GM21515 (cell line): ENCODE measurements around the gene BSCL2.
"Not testable (repeated sequence)": the region's sequence is repeated elsewhere in the genome, so short reads cannot be mapped to it uniquely, and the experiment has no call there.

Source experiments
- ATAC-seq: cut with Tn5 transposase; IDR thresholded peaks from one replicate; pipeline ENCODE4 v1.9.1; 2021; ENCODE audit not compliant: unreplicated experiment

BSCL2 gene

DNA sequence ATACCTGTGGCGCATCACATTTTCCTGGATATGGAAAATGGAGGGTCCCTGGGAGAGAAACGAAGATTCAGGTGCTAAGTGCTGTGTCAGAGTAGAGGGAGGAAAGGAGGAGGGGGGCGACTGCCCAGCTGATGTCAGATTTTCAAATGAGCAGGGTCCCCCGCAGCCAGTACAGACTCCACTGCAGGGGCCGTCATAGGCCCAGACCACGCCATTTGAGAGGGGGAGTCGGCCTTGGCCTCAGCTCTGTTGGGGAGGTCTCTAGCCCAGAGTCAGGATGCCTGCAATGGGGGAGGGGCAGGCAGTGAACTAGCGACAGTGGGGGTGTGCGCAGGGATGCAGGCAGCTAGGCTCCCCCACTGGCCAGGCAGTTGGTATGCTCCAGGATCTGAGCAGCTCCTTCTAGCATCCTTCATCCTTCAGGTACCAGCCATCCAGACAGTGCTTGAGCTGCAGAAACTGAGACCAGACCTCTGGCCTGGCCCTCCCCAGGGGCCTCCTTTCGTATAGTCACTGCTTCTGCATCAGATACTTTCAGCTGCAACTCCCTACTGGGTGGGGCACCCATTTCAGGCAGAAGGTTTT, at the start of gene BSCL2, which contains the start of gene GNG3:
Gene BSCL2, minus strand, starts transcription at position 148 of the 585 bp plus-strand sequence. CDS start 229 bp downstream, outside the sequence.
Gene GNG3, plus strand, starts transcription at position 400 of the 585 bp plus-strand sequence. CDS start 620 bp downstream, outside the sequence.
- no peak for ATAC-seq

DNA sequence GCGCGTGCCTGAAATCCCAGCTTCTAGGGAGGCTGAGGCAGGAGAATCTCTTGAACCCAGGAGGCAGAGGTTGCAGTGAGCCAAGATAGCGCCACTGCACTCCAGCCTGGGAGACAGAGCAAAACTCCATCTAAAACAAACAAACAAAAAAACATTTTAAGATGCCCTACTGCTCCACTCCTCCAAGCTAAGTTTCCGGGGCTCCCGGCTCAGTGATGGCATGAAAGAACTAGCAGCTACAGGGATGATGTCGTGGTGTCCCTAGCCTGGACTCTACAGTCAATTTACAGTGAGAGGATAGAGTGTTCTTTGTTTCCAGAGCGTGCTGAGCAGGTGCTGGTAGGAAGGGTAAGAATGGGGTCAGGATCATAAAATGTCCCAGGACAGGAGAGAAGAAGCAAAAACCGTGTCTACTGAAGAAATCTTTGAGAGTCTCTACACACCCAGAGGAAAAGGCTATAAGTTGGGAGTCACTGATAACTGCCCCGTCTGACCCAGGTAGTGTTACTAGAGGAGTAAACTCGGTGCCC, 47.9 kb upstream of the BSCL2 start:
- no peak for ATAC-seq

GRCh38 chr11:62753736-62754603, 46.7 kb upstream of the BSCL2 start, which contains the start of gene ZBTB3:
Gene ZBTB3 (minus strand): TSS chr11:62754160. CDS start chr11:62753664, 496 bp downstream.
- peak; percentile 91 for ATAC-seq

GRCh38 chr11:62752994-62753735, 45.9 kb upstream of the BSCL2 start:
- ATAC-seq: peak; percentile 1

GRCh38 chr11:62752177-62752785, 45.1 kb upstream of the BSCL2 start:
- no peak for ATAC-seq

DNA sequence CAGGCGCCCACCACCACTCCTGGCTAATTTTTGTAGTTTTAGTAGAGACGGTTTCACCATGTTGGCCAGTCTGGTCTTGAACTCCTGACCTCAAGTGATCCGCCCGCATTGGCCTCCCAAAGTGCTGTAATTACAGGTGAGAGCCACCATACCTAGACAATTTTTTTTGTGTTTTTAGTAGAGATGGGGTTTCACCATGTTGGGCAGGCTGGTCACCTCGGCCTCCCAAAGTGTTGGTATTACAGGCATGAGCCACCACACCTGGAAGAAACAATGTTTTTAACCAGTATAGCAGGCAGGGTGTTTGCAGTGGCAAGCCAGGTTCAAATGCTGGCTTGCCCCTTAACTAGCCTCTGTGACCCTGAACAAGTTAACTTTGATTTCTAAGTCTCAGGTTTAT, 42.7 kb upstream of the BSCL2 start:
- not testable (repeated sequence) for ATAC-seq

DNA sequence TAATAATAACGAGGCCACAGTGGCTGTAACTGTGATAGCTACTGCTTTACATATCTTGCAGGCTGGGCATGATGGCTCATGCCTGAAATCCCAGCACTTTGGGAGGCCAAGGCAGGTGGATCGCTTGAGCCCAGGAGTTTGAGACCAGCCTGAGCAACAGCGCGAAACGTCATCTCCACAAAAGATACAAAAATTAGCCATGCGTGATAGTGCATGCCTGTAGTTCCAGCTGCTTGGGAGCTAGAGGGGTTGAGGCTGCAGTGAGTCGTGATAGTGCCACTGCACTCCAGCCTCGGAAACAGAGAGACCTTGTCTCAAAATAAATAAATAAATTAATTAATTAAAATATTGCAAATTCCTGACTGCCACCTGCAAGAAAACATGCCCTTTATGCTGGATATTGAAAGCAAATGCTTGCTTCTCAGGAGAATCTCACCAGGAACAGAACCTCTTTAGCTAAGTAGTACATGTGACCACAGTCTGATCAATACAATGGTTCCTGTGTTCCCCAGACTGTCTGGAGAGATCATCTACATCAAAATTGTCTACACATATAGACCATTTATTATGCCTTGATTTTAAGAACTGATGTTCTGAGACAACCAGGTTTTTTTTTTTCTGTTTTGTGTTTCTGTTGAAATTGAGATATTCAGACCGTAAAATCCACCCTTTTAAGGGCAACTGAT, 40.4 kb upstream of the BSCL2 start:
- no peak for ATAC-seq

GRCh38 chr11:62737196-62737595, 30.0 kb upstream of the BSCL2 start:
- no peak for ATAC-seq

DNA sequence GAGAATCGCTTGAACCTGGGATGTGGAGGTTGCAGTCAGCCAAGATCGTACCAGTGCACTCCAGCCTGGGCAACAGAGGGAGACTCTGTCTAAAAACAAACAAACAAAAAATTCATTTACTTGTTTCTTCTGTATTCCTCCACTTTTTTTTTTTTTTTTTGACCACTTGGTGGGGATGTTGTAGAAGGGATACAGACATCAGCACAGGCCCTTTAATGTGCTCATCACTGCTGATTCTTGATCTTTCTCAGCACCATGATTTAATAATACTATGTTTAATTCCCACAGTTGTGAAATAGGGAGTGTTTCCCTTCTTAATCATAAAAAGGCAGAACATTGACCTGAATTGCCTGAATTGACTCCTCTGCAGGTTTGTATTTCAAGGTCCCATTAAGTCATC, 25.6 kb upstream of the BSCL2 start:
- no peak for ATAC-seq

DNA sequence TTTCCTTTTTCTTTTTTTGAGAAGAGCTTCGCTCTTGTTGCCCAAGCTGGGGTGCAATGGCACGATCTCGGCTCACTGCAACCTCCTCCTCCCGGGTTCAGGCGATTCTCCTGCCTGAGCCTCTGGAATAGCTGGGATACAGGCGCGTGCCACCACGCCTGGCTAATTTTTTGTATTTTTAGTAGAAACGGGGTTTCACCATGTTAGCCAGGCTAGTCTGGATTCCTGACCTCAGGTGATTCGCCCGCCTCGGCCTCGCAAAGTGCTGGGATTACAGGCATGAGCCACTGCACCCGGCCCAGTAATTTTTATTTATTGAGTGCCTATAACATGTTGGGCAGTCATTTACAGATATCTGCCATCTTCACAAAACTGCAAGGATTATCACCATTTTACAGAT, 22.9 kb upstream of the BSCL2 start:
- not testable (repeated sequence) for ATAC-seq

DNA sequence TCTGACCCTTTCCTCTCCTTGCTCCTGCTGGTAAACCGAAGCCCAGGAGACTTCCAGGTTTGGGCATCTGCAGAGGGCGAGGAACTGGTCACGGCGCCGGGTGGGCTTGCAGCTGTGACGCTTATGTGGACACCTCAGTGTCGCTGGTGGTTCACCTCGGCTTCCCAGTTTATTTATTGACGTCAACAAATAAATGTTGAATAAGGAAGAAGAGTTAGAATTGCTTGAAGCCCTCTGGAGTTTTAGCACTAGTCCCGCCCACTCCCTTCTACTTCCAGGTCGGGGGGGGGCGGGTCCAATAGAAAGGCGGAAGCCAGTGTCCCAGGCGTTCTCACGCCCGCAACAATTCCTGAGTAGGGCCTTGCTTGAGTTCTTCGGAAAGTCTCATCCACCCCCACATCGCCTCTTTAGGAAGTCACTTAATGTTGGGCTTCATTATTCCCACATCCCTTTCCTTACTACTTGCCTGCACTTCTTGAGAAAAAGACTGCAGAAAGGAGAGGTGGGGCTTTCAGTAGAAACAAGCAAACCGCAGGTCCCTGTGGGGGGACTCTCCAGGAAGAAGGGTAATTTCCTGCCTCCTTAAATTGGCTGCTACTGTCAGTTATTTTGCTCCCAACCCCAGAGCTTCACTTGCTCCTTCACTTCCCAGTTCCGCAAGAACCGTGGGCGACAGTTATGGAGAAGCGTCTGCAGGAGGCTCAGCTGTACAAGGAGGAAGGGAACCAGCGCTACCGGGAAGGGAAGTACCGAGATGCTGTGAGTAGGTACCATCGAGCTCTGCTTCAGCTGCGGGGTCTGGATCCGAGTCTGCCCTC, 21.2 kb upstream of the BSCL2 start, which contains the start of gene TTC9C:
Gene TTC9C, plus strand, starts transcription at position 316 of the 818 bp plus-strand sequence. Its CDS starts 363 bp downstream, at position 679.
- ATAC-seq: peak; percentile 15

GRCh38 chr11:62727872-62728170, 20.6 kb upstream of the BSCL2 start:
- peak; percentile 48 for ATAC-seq

DNA sequence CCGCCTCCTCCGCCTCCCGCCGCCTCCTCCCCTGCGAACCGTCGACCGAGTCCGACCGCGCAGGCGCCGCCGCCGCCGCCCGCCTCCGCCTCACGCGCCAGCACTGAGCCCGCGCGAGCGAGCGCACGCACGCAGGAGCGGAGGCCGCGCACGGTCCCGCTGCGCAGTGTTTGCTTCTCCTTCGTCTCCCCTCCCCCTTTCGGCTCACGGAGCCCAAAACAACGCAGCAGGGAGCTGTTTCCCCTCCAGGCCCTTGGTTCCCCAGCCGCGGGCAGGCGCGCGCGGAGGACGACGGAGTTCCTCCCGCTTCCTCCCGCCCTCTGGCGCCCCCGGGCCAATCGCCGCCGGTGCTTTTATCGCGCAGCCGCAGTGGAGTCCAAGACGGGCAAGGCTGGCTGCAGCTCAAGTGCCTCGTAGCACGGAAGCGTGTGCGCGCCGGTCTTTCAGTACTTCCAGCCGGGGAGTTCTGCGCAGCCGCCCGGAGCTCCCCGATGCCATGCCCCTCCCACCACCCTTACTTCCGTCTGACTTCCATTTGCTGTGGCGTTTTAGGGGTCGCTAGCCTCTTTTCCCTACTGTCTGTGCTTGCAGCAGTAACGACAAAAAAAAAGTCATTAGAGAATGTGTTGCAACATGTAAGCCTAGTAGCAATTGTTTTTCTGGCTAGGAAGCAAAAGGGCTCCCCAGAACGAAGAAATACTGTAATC, 20.1 kb upstream of the BSCL2 start, which contains the start of gene HNRNPUL2:
Gene HNRNPUL2, minus strand, starts transcription at position 293 of the 707 bp plus-strand sequence. CDS start 301 bp downstream, outside the sequence.
- ATAC-seq: peak; percentile 70

- ATAC-seq: no peak
These were observed 19.6 kb upstream of the BSCL2 start for GRCh38 chr11:62726915-62727164.

DNA sequence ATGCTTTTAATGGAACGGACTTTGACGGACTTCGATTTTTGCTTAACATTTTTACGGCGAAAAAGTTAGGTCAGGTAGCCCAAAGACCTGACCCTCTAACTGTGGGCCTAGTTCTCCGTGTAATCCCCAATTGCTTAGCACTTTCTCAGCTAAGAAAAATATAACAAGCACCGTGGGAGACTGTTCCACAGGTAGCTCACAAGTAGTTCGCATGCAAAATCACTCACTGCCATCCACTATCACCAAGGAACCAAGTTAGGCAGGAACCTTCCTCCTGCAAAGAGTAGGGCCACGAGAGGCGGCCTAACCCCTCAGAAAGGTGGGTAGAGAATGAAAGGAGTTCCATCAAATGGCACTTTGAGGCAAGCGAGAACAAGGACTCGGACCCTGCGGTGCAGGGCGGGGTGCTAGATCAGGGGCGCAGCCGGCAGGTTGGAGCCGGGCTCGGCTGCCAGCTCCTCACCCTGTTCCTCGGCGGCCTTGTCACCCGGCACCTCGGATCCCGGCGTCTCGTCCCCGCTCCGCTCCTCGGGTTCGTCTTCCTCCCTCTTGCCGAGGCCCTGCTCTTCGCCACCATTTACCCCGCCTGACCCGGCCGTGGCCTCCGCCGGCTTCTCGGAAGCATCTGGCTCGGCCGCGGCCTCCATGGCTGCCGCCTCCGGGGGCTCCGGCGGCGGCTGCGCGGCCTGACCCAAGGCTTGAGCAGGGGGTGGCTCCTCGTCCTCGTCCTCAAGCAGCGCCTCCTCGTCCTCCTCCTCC, 19.1 kb upstream of the BSCL2 start:
- no peak for ATAC-seq

DNA sequence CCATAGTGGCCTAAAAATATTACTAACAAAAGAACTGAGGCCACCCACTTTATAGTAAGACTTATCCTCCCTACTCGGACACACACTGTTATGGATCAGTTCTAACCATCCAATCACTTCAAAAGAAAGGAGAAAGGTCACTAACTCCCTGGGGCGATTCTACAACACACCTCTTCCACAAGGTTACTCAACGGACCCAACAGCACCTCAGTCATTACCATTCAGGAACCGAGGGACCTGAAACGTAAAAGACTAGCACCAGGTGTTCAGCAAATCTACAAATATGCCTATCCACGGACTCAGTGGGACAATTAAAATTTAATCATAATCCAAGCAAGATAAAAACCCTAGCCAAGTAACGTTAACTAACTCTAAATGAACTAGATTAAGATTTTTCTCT, 18.4 kb upstream of the BSCL2 start:
- no peak for ATAC-seq

DNA sequence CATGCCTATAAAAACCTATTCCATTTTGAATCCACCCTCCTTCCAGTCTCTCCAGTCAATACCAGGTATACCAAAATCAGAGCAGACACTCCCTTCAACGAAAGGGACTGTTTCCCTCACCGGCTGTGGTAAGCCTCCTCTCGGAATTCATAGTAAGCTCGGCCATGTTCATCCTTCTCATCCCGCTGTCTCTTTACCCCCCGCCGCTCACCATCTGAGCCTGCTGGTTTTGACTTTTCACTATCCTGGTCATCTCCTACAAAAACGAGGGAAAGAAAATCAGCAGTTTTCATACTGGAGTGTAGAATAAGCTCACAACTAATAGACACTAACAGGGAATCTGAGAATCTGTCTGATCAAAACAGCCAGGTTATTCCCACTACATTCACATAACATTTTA, 16.9 kb upstream of the BSCL2 start:
- ATAC-seq: no peak

GRCh38 chr11:62721994-62722393, 14.8 kb upstream of the BSCL2 start:
- ATAC-seq: no peak
